ENCODE results near the gene PSMD9.

The PSMD9 gene

DNA sequence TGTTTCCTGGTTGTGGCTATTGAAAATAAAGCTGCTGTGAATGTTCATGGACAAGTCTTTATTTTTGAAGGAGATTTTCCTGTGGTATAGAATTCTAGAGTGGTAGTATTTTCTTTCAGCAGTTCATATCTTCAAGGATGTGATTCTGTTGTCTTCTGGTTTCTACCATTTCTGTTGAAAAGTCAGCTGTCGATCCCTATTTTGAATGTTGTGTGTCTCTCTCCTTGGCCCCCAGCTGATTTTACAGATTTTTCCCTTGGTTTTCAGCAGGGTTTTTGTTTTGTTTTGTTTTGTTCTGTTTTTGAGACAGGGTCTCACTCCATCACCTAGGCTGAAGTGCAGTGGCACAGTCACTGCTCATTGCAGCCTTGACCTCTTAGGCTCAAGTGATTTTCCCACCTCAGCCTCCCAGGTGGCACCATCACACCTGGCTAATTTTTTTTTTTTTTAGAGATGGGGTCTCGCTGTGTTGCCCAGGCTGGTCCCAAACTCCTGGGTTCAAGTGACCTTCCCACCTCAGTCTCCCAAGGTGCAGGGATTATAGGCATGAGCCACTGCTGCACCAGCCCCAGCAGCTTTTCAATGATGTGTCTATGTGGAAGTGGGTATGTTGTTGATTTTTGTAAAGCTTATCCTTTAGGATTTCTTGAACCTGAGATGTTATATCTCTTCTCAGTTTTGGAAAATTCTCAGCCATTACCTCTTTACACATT is 57.9 kb downstream of the PSMD9 start:
- no peak for DNase-seq (ENCODE audit: low read depth)
- H3K4me3 ChIP-seq (ENCODE audit: low read length), result no peak overlapping the region
- TF ChIP-seq CTCF (conservative IDR thresholded peaks at IDR 0.05; ENCODE audit: low read depth, low read length), result no peak

DNA sequence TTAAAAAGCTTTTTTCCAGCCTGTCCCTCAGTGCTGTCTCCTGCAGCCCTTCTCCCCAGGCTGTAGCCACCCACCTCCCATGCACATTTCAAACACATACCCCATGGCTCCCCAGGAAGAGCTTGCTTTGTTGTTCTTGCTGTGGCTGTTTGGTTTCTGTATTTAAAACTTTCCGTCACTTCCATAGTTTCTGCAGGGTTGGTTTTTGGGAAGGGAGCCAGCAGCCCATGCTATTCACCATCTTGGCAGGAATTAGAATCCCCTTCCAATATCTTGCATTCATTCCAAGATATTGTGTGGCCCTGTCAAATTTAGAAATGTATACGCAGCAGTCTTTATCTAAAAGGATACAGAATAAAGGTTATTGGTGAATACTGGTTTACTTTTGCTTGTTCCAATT is 59.4 kb downstream of the PSMD9 start:
- no peak for DNase-seq (ENCODE audit: low read depth)
- TF ChIP-seq CTCF (conservative IDR thresholded peaks at IDR 0.05; ENCODE audit: low read depth, low read length), result no peak
- no peak overlapping the region for H3K4me3 ChIP-seq (ENCODE audit: low read length)

GRCh38 chr12:121949648-121950397 is 61.2 kb downstream of the PSMD9 start:
- TF ChIP-seq CTCF (conservative IDR thresholded peaks at IDR 0.05; ENCODE audit: low read depth, low read length), result no peak
- H3K4me3 ChIP-seq (ENCODE audit: low read length), result no peak overlapping the region
- peak; percentile 66 for DNase-seq (ENCODE audit: low read depth)

GRCh38 chr12:121953117-121953692 is 64.6 kb downstream of the PSMD9 start:
- no peak for TF ChIP-seq CTCF (conservative IDR thresholded peaks at IDR 0.05; ENCODE audit: low read depth, low read length)
- no peak overlapping the region for H3K4me3 ChIP-seq (ENCODE audit: low read length)
- DNase-seq (ENCODE audit: low read depth), result no peak

DNA sequence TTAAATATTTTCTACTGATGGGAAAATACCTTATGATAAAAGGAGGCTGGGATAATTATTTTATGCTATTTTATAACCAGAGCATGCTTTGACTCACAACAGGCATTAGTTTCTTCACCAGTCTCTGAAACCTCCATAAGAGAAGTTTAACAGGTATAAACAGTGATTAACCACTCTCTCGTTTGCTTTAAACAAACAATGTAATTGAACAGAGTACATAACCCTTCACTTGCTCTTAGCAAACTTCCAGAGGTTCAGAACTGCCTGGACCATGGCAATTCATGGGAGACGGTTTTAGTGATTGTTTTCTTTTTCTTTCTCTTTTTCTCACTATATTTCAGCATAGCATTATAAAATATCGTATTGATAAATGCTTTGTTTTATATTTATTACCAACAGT is 65.1 kb downstream of the PSMD9 start:
- H3K4me3 ChIP-seq (ENCODE audit: low read length), result no peak overlapping the region
- no peak for TF ChIP-seq CTCF (conservative IDR thresholded peaks at IDR 0.05; ENCODE audit: low read depth, low read length)
- DNase-seq (ENCODE audit: low read depth), result no peak

DNA sequence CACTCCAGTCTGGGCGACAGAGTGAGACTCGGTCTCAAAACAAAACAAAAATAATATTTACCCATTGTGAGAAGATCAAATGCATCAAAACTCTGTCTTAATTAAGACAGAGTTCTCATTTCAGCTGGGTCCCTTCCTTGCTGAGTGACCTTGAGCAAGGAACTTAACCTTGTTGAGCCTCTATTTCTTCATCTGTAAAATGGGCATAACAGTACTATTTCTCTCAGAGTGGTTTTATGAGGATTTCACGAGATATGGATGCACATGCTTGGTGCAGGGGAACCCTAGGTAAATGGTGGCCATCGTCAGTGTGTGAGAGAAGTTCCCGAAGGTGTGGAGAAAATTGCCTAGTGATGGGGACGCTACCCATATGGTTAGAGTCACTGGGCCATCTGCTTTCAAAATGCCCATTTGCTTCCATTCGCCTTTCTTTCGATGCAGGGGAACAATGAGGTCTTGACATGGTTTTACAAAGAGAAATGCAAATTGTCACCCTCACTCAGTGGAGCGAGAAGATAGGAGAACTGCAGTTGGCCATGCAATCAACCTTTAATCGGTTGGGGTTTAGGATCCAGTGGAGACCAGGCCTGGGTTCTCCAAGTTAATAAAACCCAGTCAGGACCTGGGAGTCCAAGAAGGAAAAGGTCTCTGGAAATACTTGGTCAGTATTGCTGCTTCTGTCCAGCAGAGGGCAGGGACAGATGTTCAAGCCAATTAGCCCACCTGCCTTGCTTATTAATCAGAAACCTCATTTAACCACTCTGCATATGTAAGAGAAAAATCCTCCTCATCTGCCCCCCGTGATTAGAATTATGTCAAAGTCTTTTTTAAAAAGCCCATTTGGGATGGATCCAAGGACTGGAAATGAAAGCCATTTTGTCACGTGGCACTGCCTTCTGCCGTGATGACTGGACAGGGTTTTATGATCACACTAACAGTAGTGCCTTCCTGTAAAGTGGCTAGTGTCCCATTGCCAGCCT is 67.0 kb downstream of the PSMD9 start:
- TF ChIP-seq CTCF (conservative IDR thresholded peaks at IDR 0.05; ENCODE audit: low read depth, low read length), result peak; percentile 71
- no peak overlapping the region for H3K4me3 ChIP-seq (ENCODE audit: low read length)
- DNase-seq (ENCODE audit: low read depth), result no peak

Measured in retinal pigment epithelial cell (primary cell).